Forelimb muscle (tissue), 1 donor: ENCODE results near the gene RBM23. TPM values are rescaled to one million over a fixed set of nuclear protein-coding genes. Genes with fewer than 3 reads are reported as not detected.
"Not testable (repeated sequence)": the region's sequence is repeated elsewhere in the genome, so short reads cannot be mapped to it uniquely, and the experiment has no call there.

Experiments
- DNase-seq: peaks from one replicate; pipeline ENCODE4 v3.0.0-alpha.2; 2013; ENCODE audit warnings: low read depth
- polyA plus RNA-seq: library from polyadenylated mRNA; unstranded; fragments of 120-200 nt; gene quantifications from one replicate; pipeline ENCODE4 v1.2.1, GENCODE V29; 2013; ENCODE audit not compliant: insufficient read length

Gene RBM23
- 57.9 TPM for polyA plus RNA-seq

DNA sequence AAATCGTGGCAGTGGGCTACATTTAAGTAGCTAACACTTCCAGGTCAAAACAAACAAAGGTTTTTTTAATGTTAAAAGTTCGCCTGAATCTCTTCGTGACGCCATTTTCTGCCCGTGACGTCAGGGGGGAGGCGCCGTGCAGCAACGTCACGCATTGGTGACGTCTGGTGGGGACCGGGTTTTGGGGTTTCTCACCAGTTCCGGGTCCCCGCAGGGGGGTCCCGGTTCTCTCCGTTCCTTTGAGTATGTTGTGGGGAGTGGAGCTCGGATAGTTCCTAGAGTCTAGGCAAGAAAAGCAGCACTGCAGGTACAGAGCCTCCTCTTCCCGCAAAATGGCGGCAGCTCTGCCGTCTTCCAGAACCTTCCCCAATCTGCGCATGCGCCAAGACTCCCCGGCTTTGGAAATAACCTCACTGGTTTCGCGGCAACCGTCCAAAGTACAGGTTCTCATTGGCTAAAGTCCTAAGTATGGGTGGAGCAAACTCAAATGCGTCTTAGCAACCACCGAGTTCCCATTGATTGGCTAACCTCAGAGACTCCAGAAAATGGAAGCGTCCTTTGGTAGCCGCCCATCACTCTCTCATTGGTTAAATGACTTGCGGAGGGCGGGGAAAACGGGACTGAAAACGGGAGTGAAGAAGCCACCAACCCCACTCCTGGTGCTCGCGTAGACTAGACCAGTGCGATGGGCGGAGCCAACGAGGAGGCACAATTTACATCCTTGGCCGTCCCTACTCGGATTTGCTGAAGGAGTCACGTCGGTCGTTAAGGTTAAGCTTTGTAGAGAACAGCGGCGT is at the start of gene RBM23:
TSS of gene RBM23 (minus strand) at position 346 of the 797 bp plus-strand sequence.
- peak; percentile 100 for DNase-seq

DNA sequence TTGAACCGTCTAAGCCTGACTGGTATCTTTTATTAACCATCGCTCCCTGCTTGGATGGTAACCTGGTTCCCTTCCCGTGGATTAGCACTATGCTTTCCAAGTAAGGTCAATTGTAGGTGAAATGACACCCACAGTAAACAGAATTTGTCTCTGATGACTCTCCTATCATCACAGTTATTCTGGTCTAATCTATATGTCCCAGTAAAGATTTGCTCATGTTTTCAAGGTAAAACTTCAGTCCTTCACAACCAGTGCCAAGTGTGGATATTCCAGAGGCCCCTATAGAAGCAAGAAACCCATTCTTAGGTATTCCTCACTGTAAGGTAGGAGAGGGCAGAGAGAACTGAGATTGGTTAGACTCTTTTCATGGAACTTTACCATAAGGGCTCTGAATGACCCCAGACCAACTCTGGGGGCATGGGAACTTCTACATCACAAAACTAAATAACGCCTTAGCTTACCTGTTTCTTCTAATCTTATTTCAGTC is 47.9 kb upstream of the RBM23 start:
- no peak for DNase-seq

DNA sequence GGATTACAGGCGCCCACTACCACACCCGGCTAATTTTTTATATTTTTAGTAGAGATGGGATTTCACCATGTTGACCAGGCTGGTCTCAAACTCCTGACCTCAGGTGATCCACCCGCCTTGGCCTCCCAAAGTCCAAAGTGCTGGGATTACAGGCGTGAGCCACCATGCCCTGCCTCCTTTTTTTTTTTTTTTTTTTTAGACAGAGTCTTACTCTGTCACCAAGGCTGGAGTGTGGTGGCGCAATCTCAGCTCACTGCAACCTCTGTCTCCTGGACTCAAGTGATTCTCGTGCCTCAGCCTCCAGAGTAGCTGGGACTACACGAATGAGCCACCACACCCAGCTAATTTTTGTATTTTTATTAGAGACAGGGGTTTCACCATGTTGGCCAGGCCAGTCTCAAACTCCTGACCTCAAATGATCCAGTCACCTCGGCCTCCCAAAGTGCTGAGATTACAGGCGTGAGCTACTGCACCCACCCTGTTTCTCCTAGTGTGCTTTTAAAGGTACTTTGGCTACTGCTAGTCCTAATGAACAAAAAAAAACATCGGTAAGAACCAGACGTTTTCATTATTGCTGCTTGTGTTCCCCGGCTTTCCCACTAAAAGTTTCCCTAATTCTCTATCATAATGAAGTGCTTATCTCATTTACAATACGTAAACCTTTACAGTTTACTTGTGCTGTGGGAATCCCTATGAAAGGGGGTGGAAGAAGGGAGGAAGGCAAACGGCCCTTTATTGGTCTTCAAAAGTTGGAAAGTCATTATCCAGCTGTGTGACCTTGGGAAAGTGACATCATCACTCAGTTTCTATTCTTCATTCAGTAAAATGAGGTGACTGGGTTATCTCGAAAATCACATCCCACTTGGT is 47.2 kb upstream of the RBM23 start:
- DNase-seq: not testable (repeated sequence)

DNA sequence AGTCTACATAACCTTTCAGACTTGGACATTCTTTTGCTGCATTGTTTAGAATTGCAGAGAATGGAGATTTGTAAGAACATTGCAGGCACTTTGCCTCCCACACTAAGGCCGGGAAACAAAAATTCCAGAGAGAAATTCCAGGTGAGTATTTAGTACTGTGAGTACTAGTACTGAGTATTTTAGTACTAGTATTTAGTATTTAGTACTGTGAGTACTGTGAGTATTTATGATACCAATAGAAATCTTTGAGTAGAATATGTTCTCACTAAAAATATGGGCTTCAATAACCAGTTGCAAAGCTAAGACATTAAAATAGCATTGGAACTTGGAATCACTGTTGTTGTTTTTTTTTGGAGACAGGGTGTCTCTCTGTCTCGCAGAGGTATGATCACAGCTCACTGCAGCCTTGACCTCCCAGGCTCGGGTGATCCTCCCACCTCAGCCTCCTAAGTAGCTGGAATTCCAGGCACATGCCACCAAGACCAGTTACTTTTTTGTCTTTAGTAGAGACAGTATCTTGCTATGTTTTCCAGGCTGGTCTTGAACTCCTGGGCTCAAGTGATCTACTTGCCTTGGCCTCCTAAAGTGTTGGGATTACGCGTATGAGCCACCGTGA is 43.2 kb upstream of the RBM23 start:
- DNase-seq: no peak

DNA sequence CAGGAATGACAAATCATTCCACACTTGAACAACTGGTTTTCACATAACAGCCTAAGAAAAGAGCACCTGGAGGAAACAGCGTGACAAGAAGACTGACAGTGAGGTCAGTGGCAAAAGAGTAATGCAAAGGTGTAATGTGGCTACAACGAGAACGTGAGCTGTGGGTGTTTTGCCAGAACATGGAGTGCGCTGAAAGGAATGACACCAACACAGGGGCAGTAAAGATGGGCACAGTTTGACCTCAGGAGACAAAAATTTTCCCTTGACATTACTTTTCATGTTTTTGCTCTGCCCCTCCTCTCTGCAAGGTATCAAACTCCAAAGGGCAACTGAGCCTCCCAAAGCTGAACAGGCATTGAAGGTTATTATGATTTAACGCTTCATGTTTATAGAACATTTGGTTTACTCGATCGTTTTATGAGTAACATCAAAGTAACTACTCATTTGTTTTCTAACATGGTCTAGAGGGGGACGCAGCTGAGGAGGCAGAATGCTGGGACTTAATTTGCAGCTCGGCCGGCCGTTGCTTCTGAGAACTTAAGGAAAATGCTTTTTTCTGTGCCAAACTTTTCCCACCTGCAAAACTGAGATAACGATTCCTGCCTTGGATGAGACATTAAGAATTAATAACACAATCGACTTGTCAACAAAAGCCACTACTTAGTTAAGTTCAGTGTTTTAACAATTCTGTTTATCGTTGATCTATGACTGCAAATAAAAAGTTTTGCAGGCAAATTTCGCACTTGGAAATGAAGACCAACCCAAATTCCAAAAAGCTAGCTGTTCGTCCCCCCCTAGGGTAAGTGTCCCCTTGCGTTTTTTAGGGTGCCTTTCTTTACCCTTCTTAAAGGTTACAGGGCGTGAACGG is 37.0 kb upstream of the RBM23 start:
- no peak for DNase-seq

DNA sequence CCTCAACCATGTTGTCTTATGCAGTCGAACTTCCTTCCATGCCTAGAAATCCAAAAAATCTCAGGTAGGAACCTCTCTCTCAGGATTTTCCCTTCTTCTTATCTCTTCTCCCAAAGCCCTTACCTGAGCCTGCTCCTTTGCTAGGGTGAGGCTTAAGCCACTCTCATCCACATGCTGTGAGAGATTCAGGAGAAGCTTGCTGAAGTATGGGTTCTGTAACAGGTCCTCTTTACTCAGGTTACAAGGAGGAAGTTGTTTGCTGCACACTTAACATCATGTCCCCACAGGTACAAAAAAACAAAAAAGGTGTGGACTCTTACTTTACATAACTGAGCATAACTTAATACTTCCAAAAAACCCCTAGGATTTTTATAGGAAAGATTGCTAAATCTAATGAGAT is 33.5 kb upstream of the RBM23 start:
- DNase-seq: no peak

DNA sequence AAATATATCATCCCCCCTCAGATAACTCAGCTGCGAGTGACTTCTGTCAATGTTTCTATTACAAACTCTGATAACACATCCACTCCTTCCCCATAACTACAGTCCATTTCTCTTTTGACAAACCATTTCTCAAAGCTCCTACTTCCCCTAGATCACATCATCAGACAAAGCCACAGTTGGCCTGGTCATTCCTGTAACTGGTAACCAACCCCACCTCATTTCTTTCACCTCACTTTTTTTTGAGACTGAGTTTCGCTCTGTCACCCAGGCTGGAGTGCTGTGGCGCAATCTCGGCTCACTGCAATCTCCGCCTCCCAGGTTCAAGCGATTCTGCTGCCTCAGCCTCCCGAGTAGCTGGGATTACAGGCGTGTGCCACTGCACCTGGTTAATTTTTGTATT is 32.8 kb upstream of the RBM23 start:
- not testable (repeated sequence) for DNase-seq

DNA sequence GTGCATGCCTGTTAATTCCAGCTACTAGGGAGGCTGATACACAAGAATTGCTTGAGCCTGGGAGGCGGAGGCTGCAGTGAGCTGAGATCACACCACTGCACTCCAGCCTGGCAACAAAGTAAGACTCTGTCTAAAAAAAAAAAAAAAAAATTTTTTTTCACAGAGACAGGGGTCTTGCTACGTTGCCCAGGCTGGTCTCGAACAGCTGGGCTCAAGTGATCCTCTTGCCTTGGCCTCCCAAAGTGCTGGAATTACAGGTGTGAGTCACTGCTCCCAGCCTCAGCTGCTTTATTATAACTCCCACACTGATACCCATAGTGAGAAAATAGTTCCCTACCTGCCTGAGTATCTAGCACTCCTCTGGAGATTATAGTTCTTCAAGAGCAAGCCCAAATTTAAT is 26.7 kb upstream of the RBM23 start:
- DNase-seq: no peak

- DNase-seq: no peak
Observed at GRCh38 chr14:22939684-22940083, 20.7 kb upstream of the RBM23 start.

DNA sequence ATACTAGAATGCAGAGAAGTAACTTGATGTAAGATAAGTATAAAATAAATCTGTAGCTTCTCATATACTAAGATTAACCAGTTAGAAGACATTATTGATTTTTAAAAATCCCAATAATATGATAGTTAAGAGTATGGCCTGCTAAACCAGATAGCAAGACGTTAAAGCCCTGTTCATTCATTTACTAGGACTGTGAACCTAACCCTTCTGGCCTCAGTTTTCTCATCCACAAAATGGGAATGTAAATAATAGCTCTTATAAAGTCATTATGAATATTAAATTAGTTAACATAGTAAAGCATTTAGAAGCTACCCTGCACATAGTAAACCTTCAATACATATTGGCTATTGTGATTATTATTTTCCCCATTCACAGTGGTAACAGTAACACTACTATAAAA is 16.2 kb upstream of the RBM23 start:
- DNase-seq: no peak

- no peak for DNase-seq
Observed at GRCh38 chr14:22932146-22932545, 13.2 kb upstream of the RBM23 start.

DNA sequence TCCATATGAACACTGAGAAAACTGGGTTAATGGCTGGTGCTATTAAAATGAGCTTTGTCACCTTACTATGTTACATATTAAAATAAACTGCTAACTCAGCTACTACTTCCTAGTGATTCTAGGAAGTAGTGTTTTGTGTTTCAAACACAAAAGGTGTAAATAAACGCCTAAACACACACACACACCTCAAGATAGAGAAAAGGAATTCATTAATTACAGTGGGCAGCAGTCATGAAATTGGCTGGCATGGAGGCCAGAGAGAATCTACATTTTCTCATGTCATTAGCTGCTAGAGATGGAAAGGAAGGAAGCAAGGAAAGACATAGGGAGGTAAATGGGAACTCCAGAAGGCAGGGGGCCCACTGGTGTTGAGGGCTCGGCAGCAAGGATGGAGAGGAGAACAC is 11.0 kb upstream of the RBM23 start:
- DNase-seq: no peak

- peak; percentile 99 for DNase-seq
Observed at GRCh38 chr14:22929104-22929960, 10.4 kb upstream of the RBM23 start, which contains the start of gene PRMT5. Gene PRMT5, minus strand, starts transcription at chr14:22929376. Its CDS starts 15 bp downstream, at chr14:22929361.

GRCh38 chr14:22928237-22929103 is 9.5 kb upstream of the RBM23 start:
- DNase-seq: no peak

GRCh38 chr14:22926316-22926715 is 7.4 kb upstream of the RBM23 start:
- no peak for DNase-seq

- no peak for DNase-seq
Observed at GRCh38 chr14:22925513-22925912, 6.6 kb upstream of the RBM23 start.

DNA sequence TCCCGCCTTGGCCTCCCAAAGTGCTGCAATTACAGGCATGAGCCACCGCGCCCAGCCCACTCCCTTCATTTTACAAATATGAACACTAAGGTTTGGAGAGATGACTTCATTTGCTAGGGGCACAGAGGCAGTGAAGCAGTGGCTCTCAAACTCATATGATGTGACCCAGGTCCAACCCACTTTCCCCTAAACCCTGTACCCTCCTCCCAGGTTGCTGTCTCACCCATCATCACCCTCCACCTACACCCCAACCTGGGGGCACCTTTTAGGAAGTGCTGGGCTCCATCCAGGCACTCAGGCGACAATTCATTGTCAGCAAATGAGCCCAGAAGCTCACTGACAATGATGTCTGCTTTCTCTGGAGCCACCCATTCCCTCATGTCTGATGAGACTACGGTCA is 4.8 kb upstream of the RBM23 start:
- no peak for DNase-seq

DNA sequence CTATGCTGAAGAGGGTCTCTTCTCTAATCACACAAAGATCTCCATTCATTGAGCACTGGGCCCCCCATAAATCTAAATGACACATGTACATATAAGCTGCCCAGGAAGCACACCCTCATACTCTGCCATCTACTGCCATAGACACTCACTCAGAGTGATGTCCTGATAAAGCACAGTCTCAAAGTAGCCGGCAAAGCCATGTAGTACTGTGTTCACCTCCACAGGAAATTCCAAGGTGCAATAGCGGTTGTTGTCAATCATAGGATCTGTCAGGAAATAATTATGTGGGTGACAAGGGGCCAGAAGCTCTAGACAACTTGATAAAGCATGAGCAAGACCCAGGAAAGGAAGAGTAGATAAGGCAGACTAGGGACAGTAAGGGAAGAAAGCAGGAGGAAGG is 3.3 kb upstream of the RBM23 start:
- DNase-seq: no peak

DNA sequence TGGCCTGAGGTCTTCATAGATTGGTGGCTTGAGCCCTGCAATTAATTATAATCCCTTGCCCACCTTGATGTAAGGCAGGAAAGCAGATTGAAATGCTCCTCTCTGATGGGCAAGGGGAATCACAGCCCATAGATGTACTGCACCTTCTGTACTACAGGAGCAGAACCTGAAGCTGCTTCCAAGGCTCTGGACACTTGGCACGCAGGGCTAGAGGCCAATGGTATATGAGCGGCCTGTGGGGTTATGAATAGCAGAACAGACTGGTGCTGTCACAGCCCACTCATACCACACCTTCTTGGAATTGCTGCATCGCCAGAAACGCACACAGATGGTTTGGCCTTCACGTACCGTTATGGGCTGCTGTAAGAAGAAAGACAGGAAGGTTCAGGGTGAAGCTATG is 1.7 kb upstream of the RBM23 start:
- no peak for DNase-seq
